GM12801 (cell line): ENCODE results near the gene PIP5KL1.

Source experiments
- TF ChIP-seq, protein P1 (sequence below): IDR thresholded peaks from one replicate; pipeline ENCODE4 v1.5.1; 2011; ENCODE audit warnings: control low read depth; ENCODE audit not compliant: insufficient read length; ENCODE audit errors: extremely low read depth

PIP5KL1 gene

DNA sequence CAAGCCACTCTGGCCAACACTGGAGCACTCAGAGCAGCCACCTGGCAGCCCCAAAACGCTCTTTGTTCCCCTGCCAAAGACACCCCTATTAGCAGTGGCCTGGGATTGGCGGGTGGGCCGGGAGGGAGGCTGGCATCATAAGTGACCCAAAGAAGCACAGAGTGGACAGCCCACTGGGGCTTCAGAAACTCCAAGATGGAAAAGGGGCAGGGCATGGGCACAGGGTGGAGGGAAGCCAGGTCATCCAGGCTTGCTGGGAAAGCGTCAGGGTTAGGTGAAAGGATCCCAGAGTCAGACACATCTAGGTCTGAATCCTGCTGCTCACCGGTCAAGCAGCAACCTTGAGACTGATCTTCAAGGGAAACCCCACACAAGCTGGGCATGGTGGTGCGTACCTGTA lies 35.4 kb upstream of the PIP5KL1 start:
- TF ChIP-seq, protein P1, sequence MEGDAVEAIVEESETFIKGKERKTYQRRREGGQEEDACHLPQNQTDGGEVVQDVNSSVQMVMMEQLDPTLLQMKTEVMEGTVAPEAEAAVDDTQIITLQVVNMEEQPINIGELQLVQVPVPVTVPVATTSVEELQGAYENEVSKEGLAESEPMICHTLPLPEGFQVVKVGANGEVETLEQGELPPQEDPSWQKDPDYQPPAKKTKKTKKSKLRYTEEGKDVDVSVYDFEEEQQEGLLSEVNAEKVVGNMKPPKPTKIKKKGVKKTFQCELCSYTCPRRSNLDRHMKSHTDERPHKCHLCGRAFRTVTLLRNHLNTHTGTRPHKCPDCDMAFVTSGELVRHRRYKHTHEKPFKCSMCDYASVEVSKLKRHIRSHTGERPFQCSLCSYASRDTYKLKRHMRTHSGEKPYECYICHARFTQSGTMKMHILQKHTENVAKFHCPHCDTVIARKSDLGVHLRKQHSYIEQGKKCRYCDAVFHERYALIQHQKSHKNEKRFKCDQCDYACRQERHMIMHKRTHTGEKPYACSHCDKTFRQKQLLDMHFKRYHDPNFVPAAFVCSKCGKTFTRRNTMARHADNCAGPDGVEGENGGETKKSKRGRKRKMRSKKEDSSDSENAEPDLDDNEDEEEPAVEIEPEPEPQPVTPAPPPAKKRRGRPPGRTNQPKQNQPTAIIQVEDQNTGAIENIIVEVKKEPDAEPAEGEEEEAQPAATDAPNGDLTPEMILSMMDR, result no peak

DNA sequence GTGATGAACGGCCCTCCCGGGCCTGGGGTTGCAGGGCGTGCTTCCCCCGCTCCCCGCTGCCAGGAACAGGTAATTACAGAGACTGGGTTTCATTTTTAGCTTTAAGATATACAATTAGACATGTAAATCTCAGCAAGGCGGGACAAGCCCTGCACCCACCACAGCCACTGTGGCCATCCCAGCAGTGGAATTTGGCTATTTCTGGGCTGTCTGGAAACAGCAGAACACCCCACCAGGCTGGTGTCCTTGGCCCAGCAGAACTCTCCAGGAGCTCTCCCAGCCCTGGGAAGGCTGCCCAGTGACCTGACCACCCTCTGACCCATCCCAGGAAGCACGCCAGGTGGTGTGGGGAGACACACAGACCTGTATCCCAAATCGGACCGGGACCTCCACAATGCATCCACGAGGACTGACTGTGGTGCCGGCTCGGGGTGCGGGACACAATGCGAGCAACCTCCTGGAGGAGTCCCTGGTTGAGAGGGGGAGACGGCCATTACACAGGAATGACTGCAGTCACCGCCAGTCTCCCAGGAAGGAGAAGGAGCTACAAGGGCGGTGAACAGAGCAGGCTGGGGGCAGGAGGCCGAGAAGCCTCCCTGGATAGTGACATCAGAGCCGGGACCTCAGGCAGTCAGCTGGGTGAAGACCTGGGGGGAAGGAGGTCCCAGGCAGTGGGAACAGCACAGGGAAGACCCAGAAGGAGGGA lies 32.9 kb upstream of the PIP5KL1 start:
- TF ChIP-seq, protein P1, result no peak

- TF ChIP-seq, protein P1, result no peak
Observed at GRCh38 chr9:127963041-127963358, 32.4 kb upstream of the PIP5KL1 start.

DNA sequence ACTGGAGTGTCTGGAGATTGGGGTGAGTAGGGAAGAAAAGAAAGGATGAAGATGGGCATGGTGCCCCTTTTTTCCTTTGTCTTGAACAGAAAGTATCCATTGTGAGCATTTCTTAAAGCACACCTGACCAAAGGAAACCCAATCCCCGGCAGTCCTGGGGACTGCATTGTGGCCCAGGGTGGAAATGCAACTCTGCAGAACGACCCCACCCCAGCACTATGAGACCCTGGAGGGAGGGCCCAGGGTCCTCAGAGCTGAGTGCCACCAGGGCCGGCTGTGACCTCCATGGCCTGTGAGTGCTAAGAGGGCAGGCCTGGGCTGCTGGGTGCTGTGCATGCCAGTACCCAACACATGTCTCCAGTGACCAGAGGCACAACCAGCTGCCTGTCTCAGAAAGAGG lies 31.7 kb upstream of the PIP5KL1 start:
- TF ChIP-seq, protein P1, result no peak

GRCh38 chr9:127961613-127962155 lies 31.1 kb upstream of the PIP5KL1 start:
- TF ChIP-seq, protein P1, result no peak

GRCh38 chr9:127961155-127961490 lies 30.5 kb upstream of the PIP5KL1 start:
- TF ChIP-seq, protein P1, result no peak

- TF ChIP-seq, protein P1, result no peak
Observed at GRCh38 chr9:127960410-127961154, 30.0 kb upstream of the PIP5KL1 start.
